A673 (cell line): ENCODE measurements around the gene MNAT1. TPM values are rescaled to one million over a fixed set of nuclear protein-coding genes. Genes with fewer than 3 reads are reported as not detected.

Source experiments
- BruUV-seq: library from RNA; stranded (reverse); fragments of 400-500 nt; replicated peaks from 2 replicates; lab custom pipeline; 2021; lab: Mats Ljungman, UMichigan
- CTCF ChIA-PET: fragments of 300-600 bp; sonication (Branson Sonifier 250); formaldehyde crosslinking; loops from one replicate; lab custom pipeline; 2022; ENCODE audit warnings: antibody characterized with exemption; lab: Charles Lee
- POLR2A ChIA-PET: fragments of 300-600 bp; sonication (Branson Sonifier 250); formaldehyde crosslinking; loops from one replicate; lab custom pipeline; 2022; ENCODE audit warnings: antibody characterized with exemption; ENCODE audit not compliant: low non-redundant PET; lab: Charles Lee
- DNase-seq: peaks from one replicate; pipeline ENCODE4 v3.0.0-alpha.2; 2015; ENCODE audit warnings: low spot score
- H3K27ac ChIP-seq: fragments of 200-600 bp; sonication (generic); 2 replicates; pipeline ENCODE4 v1.5.1; 2016; ENCODE audit warnings: mixed run types, low read depth, mild to moderate bottlenecking, mixed read lengths, antibody characterized with exemption, low read length; ENCODE audit not compliant: poor library complexity, severe bottlenecking
- H3K27me3 ChIP-seq: fragments of 200-600 bp; sonication (generic); replicated peaks from 2 replicates; pipeline ENCODE4 v1.6.1; 2017; ENCODE audit warnings: mixed run types, low read depth, mild to moderate bottlenecking, mixed read lengths, antibody characterized with exemption, low read length; ENCODE audit not compliant: insufficient read depth, poor library complexity
- H3K36me3 ChIP-seq: fragments of 200-600 bp; sonication (generic); 2 replicates; pipeline ENCODE4 v1.6.1; 2016; ENCODE audit warnings: mixed run types, mild to moderate bottlenecking, mixed read lengths, antibody characterized with exemption, low read length; ENCODE audit not compliant: insufficient read depth, poor library complexity, severe bottlenecking
- H3K4me1 ChIP-seq: fragments of 200-600 bp; sonication (generic); 2 replicates; pipeline ENCODE4 v1.6.1; 2017; ENCODE audit warnings: mixed run types, mild to moderate bottlenecking, mixed read lengths, antibody characterized with exemption, low read length; ENCODE audit not compliant: insufficient read depth, poor library complexity, severe bottlenecking
- H3K4me3 ChIP-seq: fragments of 200-600 bp; sonication (generic); 2 replicates; pipeline ENCODE4 v1.5.1; 2016; ENCODE audit warnings: low read depth, mixed run types, mild to moderate bottlenecking, mixed read lengths, low read length; ENCODE audit not compliant: poor library complexity, severe bottlenecking
- H3K9me3 ChIP-seq: fragments of 200-600 bp; sonication (generic); 2 replicates; pipeline ENCODE4 v1.6.1; 2016; ENCODE audit warnings: mixed run types, low read depth, mild to moderate bottlenecking, mixed read lengths, antibody characterized with exemption, low read length; ENCODE audit not compliant: poor library complexity, severe bottlenecking
- CTCF ChIP-seq: fragments of 300-800, 200-600 bp; sonication (generic); conservative IDR thresholded peaks from 2 replicates; pipeline ENCODE4 v1.5.1; 2017; ENCODE audit warnings: low read depth, mild to moderate bottlenecking, antibody characterized with exemption, low read length, moderate library complexity, mixed read lengths
- EZH2 ChIP-seq: fragments of 200-600 bp; sonication (generic); IDR thresholded peaks from 2 replicates; pipeline ENCODE4 v1.6.1; 2017; ENCODE audit warnings: borderline replicate concordance, low read depth, mild to moderate bottlenecking, mixed read lengths, antibody characterized with exemption, low read length; ENCODE audit not compliant: poor library complexity, severe bottlenecking
- intact Hi-C: fragments of 100-400 bp; cut with micrococcal nuclease; formaldehyde crosslinking; loops from one replicate; pipeline ENCODE4 v1.10.0; 2022; ENCODE audit not compliant: unreplicated experiment
- total RNA-seq: library from RNA; stranded (reverse); gene quantifications from 2 replicates; pipeline ENCODE4 v1.2.3, GENCODE V29; 2021

Gene MNAT1
- total RNA-seq, 1 experiment from 2014 or later = 70.9 TPM

- Histone ChIP-seq H3K27me3 (no peaks in the 10 kb centered on the region), H3K9me3 (no peaks in the 10 kb centered on the region), H3K4me3 (no peak overlapping the region), H3K27ac (peak overlapping the region; percentile 73), H3K4me1 (peaks cover 45% of the 10 kb centered on the region), H3K36me3 (peaks cover 3% of the 10 kb centered on the region)
- BruUV-seq = no TSS peak
- CTCF ChIA-PET = no interaction called here
- no peak for TF ChIP-seq CTCF
- TF ChIP-seq EZH2 = no peak
- peak; percentile 60 for DNase-seq
- intact Hi-C loops = no loop called here
- POLR2A ChIA-PET = no interaction called here
These were observed 23.0 kb downstream of the MNAT1 start for GRCh38 chr14:60757567-60758002.

GRCh38 chr14:60758885-60759284 is 24.3 kb downstream of the MNAT1 start:
- H3K4me3 ChIP-seq = no peak overlapping the region
- no peak for DNase-seq
- intact Hi-C loops = no loop called here
- peaks cover 56% of the 10 kb centered on the region for H3K4me1 ChIP-seq
- no peaks in the 10 kb centered on the region for H3K36me3 ChIP-seq
- POLR2A ChIA-PET = no interaction called here
- CTCF ChIA-PET = no interaction called here
- H3K9me3 ChIP-seq = no peaks in the 10 kb centered on the region
- peak overlapping the region; percentile 73 for H3K27ac ChIP-seq
- no TSS peak for BruUV-seq
- TF ChIP-seq EZH2 (no peak), CTCF (no peak)
- H3K27me3 ChIP-seq = no peaks in the 10 kb centered on the region

GRCh38 chr14:60760209-60760608 is 25.6 kb downstream of the MNAT1 start:
- Histone ChIP-seq H3K27me3 (no peaks in the 10 kb centered on the region), H3K9me3 (no peaks in the 10 kb centered on the region), H3K4me3 (no peak overlapping the region), H3K4me1 (peaks cover 61% of the 10 kb centered on the region), H3K36me3 (no peaks in the 10 kb centered on the region), H3K27ac (no peak overlapping the region)
- POLR2A ChIA-PET = no interaction called here
- intact Hi-C loops = no loop called here
- DNase-seq = no peak
- CTCF ChIA-PET = no interaction called here
- BruUV-seq = no TSS peak
- TF ChIP-seq EZH2 = no peak
- no peak for TF ChIP-seq CTCF
